ENCODE measurements around the gene KLF7.
"Not testable (repeated sequence)": the region's sequence is repeated elsewhere in the genome, so short reads cannot be mapped to it uniquely, and the experiment has no call there.

The KLF7 gene

DNA sequence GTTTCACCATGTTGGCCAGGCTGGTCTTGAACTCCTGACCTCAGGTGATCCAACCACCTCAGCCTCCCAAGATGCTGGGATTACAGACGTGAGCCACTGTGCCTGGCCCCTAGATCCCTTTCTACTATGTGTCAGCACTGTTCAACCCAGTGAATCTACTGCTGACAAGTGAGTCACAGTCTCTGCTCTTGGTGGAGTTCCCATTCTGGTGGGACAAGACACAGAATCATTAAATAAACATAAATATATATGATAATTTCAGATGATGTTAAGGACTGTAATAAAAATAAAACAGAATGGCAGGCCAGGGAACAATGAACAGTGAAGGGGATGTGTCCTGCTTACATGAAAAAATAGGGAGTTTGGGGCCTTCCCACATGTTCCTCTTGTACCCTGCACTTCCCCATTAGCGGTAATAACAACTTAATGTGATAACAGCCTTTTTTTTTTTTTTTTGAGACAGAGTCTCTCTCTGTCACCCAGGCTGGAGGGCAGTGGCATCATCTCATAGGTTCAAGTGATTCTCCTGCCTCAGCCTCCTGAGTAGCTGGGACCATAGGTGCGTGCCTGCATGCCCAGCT is 114.3 kb downstream of the KLF7 start:
- DNase-seq = peak in 1 of 2 donors; percentile 18

DNA sequence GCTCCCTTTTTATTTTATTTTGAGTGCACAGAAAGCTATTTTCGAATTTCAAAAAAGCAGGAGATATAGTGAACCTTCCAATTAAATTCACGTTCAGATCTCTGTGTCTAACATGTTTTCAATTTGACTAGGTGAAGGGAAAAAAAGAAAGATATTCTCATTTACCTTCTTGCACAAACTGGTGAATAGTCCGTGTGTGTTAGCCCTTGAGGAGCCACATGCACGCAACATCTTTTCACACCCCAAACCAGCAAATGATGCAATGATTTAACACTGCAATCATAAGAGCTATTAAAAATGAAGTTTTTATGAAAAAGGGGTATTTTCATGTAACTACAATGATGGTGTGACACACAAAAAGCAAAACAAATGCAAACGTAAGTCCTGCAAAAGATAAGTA is 116.6 kb downstream of the KLF7 start:
- DNase-seq = no peak

DNA sequence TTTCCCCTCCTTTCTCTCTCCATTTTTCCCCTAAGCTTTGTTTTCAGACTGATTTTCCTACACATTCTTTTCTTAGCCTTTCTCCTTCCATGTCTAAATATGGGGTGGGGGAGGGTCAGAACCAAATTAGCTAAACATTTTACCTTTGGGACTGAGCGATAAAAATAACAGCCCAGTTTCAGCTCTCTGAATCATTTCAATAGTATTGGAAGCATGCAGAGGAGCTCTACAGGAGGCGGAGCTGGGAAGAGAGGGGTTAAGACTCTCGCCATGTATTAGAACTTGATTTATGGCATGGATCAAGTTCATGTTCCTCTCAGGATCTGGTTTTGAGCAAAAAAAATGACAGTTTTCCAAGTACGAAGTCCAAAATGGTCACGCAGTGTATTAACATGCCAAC is 117.3 kb downstream of the KLF7 start:
- no peak for DNase-seq

DNA sequence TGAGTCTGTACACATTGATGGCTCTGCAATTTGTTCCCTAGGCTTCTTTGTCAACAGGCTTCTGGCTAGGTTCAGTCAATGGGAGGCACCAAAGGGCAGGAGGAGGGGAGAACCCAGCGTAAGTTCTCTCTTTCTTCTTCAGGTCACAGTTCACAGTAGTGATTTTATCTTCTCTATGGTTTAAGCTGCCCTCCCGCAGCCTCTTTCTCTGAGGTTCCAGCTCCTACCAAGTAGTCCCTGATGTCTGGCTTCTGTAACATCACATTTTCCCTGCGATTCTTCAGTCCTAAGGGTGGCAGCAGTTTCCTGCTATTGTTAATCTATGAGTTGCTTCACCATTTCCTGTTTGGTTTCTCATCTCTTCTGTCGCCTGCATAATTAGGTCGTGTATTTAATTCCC is 119.0 kb downstream of the KLF7 start:
- DNase-seq = peak; percentile 13 to 53

DNA sequence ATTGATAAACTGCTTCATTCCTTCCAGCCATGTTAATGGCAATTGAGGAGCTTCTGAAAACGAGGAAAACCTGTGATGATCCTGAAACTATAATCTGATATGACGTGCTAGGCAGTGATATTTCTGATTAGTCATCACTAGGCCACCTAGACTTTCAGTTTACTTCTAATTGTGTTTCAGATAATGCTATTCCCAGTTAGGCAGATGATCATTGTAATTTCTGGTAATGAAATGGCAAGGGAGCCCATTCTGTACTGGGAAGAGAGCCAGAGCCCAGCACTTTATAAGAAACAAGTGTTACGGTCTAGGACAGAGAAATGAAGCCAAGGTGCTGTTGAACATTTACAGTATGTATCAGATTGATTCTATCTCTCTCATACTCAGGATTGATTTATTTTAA is 120.2 kb downstream of the KLF7 start:
- no peak for DNase-seq

DNA sequence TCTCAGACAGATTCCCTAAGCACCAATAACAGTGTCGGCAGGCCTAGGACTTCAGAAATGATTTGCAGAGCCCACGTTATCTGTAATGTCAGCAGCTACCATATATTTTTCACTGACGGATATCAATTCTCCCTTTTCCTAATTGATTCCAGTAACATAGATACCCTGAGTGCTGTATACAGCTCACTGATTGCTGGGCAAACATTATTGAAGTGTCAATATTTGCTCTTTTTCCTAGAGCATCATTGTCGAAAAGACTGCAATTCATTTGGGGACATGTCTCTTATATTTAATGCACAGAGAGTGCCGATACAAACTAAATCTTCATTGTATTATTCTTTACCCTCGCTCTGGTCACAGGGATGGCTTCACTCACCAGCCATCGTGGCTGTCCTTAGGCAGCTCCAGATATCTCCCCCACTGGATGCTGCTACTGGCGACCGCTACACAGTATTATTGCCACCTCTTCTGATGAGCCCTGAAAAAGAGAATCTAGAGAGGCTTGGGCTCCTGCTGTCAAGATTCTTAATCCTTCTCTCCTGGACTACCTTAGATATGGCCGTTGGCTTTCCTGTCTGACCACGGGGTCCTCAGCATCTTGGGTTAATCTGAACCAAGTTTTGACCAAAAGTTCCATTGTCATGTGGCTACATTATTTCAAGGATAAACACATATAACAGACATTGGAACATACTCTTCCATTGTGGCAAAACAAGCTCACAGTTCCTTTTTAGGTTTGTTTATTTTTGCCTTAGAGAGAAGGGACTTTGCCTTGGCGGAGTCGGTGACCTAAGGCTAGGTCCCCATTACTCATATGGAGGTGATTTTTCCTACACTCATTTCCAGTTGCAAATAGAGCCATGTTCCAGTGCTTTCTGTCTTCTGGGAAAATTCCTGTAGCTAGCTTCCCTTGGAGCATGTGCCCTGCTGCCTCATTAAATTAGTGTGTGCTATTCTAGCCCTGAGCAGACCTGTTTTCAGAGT is 121.1 kb downstream of the KLF7 start:
- no peak for DNase-seq

DNA sequence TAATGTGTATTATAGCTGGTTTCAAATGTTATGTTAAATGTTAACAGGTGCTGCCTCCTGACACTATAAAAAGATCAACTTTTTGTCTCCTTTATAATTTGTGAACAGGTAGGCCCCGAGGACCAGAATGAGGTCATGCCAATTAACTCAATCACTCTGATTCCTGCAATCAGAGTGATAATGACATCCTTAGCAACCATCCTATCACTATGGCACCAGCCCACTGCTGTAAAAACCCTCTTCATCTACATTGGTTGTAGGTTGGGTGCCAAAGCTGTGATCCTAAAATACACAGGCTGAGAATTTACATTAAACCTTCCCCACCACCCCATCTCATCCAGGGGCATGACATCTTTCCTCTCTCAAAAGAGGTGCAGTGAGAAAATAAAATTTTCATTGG is 122.9 kb downstream of the KLF7 start:
- DNase-seq = no peak

DNA sequence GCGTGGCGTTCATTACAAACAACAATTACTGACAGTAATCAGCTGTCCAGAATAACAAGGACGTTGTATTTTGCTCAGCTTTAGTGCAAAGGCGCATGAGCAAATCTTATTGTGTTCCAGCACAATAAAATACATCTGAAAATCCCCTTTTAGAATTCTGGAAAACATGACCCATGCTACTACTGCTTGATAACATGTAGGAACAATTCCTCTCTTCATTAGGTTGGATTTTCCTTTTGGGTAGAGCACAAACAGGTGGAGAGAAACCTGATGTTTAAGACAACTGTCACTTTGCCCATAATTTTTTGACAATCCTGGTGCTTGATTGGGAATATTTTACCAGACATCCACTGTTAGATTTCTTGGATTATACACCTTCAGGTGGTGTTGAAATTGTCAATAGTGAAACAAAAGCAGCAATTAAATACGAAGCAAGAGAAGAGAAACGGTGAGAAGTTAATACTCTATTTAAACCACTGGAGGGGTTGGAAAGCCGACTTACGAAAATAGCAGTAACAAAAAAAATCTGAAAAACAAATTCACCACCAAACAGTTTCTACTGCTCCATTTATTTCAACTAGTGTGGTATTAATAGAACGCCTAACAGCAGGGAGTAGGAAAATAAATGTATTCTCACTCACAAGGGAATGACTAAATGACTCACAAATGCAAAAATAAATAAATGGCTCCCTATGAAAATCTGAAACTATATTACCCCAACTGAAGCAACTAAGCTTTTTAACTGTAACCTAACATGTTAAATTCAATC is 123.8 kb downstream of the KLF7 start:
- no peak for DNase-seq

DNA sequence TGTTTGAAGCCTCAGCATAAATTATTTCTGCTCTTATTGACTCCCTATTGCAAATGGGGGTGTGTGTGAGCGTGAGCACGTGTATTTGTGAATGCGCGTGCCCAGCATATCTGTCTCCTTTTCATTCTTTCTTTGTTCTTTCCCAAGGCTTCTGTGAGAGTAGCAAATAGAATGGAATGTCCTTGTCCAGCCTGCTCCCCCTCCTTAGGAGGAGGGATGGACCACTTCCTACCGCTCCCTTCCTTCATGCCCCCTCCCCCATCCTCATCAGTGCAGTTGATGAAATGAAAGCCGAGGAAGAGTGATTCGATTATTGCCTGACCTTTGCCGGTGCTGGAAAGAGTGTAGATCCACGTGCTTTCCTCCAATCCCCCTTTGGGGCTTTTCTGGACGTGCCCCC is 124.5 kb downstream of the KLF7 start:
- DNase-seq = no peak

DNA sequence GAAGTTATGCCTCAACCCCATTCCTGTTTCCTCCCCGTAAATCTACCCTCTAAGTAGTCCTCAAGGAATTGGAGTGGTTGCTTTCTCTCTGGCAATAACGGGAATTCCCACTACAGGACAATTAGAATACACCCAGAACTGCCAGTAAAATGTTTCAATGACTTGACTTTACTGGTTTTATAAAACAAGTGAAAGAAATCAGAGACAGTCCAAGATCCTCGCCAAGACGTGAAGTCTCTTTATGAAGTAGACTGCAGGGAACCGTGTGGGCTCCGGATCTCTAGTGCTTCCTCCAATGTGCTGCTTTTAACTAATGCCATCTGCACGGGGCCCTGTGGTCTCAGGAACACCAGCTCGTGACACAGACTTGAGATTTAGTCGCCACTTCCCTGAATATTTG is 125.1 kb downstream of the KLF7 start:
- DNase-seq = no peak

DNA sequence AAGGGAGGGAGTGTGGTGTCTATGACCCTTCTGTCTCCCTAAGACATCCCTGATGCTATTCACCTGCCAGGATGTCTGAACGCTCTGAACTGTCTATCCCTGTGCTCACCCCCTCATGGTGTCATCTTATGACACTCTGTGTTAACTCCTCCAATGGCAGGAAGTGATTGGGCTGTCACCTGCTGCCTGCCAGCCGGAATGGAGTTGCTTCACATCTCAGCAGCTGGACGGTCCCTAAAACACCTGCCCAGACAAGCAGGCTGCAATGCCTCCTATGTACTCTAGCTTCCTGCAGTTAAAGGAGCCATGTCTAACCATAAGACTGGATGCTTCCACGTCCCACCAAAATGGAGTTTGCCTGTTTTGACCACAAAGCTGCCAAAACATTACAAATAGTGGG is 126.5 kb downstream of the KLF7 start:
- DNase-seq = no peak

DNA sequence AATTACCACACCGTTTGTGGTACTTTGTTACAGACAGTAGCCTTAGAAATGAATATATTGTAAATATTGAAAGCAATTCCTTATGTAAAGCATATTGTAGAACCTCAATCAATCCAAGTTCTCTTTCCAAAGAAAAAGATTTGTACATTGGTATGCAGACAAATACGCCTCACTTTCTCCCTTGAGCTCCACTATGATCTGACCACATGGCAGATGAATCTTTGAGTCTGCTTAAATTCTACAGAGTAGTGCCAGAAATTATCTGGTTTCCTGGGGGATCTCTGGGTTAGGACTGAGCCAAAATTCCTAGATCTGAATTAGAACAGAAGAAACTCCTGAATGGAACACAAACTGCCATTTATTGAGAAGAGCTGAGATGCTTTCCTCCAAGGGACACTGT is 127.4 kb downstream of the KLF7 start:
- DNase-seq = no peak

DNA sequence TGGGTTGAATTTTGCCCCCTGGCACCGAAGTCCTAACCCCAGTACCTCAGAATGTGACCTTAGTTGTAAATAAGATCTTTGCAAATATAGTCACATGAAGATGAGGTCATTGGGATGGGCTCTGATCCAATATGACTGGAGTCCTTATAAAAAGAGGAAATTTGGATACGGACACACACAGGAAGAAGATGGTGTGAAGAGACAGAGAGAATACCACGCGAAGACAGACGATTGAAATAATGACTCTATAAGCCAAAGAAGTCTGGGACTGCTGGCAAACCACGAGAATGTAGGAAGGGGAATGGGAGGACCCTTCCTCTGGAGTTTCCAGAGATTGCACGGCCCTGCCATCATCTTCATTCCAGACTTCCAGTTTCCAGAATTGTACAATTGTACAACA is 127.9 kb downstream of the KLF7 start:
- no peak for DNase-seq

DNA sequence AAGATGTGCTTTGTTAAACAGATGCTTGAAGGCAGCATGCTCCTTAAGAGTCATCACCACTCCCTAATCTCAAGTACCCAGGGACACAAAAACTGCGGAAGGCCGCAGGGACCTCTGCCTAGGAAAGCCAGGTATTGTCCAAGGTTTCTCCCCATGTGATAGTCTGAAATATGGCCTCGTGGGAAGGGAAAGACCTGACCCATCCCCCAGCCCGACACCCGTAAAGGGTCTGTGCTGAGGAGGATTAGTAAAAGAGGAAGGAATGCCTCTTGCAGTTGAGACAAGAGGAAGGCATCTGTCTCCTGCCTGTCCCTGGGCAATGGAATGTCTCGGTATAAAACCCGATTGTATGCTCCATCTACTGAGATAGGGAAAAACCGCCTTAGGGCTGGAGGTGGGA is 128.7 kb downstream of the KLF7 start:
- not testable (repeated sequence) for DNase-seq

DNA sequence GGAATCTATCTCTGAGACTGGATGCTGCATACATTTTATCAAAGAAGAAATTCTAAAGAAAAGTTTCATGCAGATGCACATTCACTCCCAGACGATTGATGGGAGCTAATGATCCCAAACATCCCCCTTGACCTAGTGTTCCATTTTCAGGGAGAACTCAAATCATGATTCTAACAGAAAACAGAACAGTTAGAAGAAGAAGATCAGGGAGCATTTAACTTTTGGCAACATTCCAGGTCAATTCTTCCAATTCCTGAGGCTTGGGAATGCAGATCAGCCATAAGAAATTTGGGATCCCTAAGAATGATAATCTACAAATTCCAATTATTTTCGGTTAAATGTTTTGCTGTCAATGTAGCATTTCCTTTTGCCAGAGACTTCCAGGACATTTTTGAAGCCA is 129.9 kb downstream of the KLF7 start:
- DNase-seq = no peak

DNA sequence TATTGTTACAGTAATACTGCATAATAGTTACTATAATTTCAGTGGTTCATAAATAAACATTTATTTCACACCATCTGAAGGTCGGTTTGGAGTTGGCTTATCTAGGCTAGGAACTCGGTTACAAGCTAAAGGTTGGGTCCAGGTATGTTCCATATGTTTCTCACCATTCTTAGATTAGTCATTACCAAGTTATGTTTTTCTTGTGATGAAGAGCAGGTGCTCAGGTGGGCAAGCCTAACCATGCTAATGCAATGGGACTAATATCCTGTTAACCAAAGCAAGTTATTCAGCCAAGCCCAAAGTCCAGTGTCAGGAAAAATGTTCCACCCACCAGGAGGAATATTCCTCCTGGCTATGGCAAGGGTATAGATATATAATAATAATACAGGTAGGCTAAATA is 133.3 kb downstream of the KLF7 start:
- DNase-seq = no peak
